HCT116 (cell line): Measurements from ENCODE around the gene ZNF747. TPM values are rescaled to one million over a fixed set of nuclear protein-coding genes. Genes with fewer than 3 reads are reported as not detected.

ENCODE experiments used
- ATAC-seq: fragments of 200-7000 bp; cut with Tn5 transposase; 2 replicates; pipeline ENCODE4 v1.9.1; 2020; ENCODE audit warnings: mild to moderate bottlenecking, moderate library complexity
- BruUV-seq: library from RNA; stranded (reverse); fragments of 400-500 nt; replicated peaks from 2 replicates; lab custom pipeline; 2021; lab: Mats Ljungman, UMichigan
- CTCF ChIA-PET: fragments of 300-600 bp; sonication (Branson Sonifier 250); formaldehyde crosslinking; loops from one replicate; lab custom pipeline; 2021; ENCODE audit warnings: antibody characterized with exemption; lab: Charles Lee
- POLR2A ChIA-PET: fragments of 300-600, 350-600 bp; sonication (Branson Sonifier 250); formaldehyde crosslinking; loops from one replicate; lab custom pipeline; 2021; ENCODE audit warnings: antibody characterized with exemption; lab: Charles Lee
- RAD21 ChIA-PET, 2 experiments: fragments of 300-600 bp; sonication (Branson Sonifier 250); formaldehyde crosslinking; loops; one replicate each; lab custom pipeline; 2023; ENCODE audit warnings: low total read pairs in 2 of 2; ENCODE audit not compliant: uncharacterized antibody in 2 of 2, unreplicated experiment in 2 of 2, low non-redundant PET in 1 of 2; lab: Charles Lee
- DNase-seq: peaks from one replicate; pipeline ENCODE4 v3.0.0-alpha.2; 2010; ENCODE audit warnings: low read depth, low spot score
- H2AFZ ChIP-seq: fragments of 200-600 bp; shearing (Covaris generic), sonication (generic); 2 replicates; pipeline ENCODE4 v1.6.1; 2017; ENCODE audit warnings: low read depth, mixed run types, mixed read lengths, antibody characterized with exemption, low read length; ENCODE audit not compliant: poor library complexity, severe bottlenecking
- H3K27ac ChIP-seq: 2 replicates; pipeline ENCODE4 v1.5.1; 2012; ENCODE audit warnings: low read depth, low read length
- H3K27me3 ChIP-seq: fragments of 200-600 bp; sonication (generic); 2 replicates; pipeline ENCODE4 v1.6.1; 2016; ENCODE audit warnings: mixed run types, low read length, mixed read lengths; ENCODE audit not compliant: insufficient read depth
- H3K36me3 ChIP-seq, 2 experiments: fragments of 200-500 bp in 1 of 2; fragments of 200-600 bp in 1 of 2; sonication (Bioruptor generic) in 1 of 2; sonication (generic) in 1 of 2; 2 replicates each; pipeline versions ENCODE4 v1.5.1 to v1.6.1; 2014 to 2016; ENCODE audit warnings: low read length in 2 of 2, inconsistent platforms in 1 of 2, mixed read lengths in 1 of 2, mixed run types in 1 of 2; ENCODE audit not compliant: insufficient read depth in 2 of 2, control insufficient read depth in 1 of 2
- H3K4me1 ChIP-seq, 2 experiments: fragments of 200-600 bp in 1 of 2; sonication (generic) in 1 of 2; 2 replicates each; pipeline versions ENCODE4 v1.5.1 to v1.6.1; 2012 to 2017; ENCODE audit warnings: low read length in 2 of 2, inconsistent platforms in 1 of 2, mild to moderate bottlenecking in 1 of 2, mixed read lengths in 1 of 2, mixed run types in 1 of 2, moderate library complexity in 1 of 2; ENCODE audit not compliant: insufficient read depth in 2 of 2, control insufficient read depth in 1 of 2
- H3K4me2 ChIP-seq: fragments of 200-600 bp; sonication (generic); 2 replicates; pipeline ENCODE4 v1.6.1; 2017; ENCODE audit warnings: mixed run types, low read length, mixed read lengths
- H3K4me3 ChIP-seq, 2 experiments: fragments of 200-600 bp in 1 of 2; sonication (generic) in 1 of 2; replicated peaks in 1 of 2; 2 replicates each; pipeline ENCODE4 v1.5.1; 2011 to 2016; ENCODE audit warnings: low read length in 2 of 2, control low read depth in 1 of 2, low read depth in 1 of 2, mild to moderate bottlenecking in 1 of 2, mixed read lengths in 1 of 2, mixed run types in 1 of 2
- H3K79me2 ChIP-seq: fragments of 200-600 bp; sonication (generic); 2 replicates; pipeline ENCODE4 v1.6.1; 2017; ENCODE audit warnings: mild to moderate bottlenecking, mixed run types, low read length, moderate library complexity, mixed read lengths; ENCODE audit not compliant: insufficient read depth
- H3K9ac ChIP-seq: fragments of 200-600 bp; sonication (generic); 2 replicates; pipeline ENCODE4 v1.6.1; 2016; ENCODE audit warnings: low read length, mixed read lengths
- H3K9me2 ChIP-seq: fragments of 200-600 bp; sonication (generic), shearing (Covaris generic); 2 replicates; pipeline ENCODE4 v1.6.1; 2017; ENCODE audit warnings: mixed run types, mild to moderate bottlenecking, moderate library complexity; ENCODE audit not compliant: insufficient read depth
- H3K9me3 ChIP-seq, 2 experiments: fragments of 200-500 bp in 1 of 2; fragments of 200-600 bp in 1 of 2; sonication (Bioruptor generic) in 1 of 2; sonication (generic) in 1 of 2; 2 replicates each; pipeline ENCODE4 v1.6.1; 2014 to 2017; ENCODE audit warnings: low read length in 2 of 2, mixed read lengths in 2 of 2, inconsistent platforms in 1 of 2, low read depth in 1 of 2, mild to moderate bottlenecking in 1 of 2, mixed run types in 1 of 2, moderate library complexity in 1 of 2; ENCODE audit not compliant: control insufficient read depth in 1 of 2, insufficient read depth in 1 of 2
- H4K20me1 ChIP-seq: fragments of 200-600 bp; sonication (generic), shearing (Covaris generic); 2 replicates; pipeline ENCODE4 v1.6.1; 2017; ENCODE audit warnings: mixed run types, mild to moderate bottlenecking, moderate library complexity; ENCODE audit not compliant: insufficient read depth
- CBX3 ChIP-seq: IDR thresholded peaks from 2 replicates; pipeline ENCODE4 v1.6.1; 2012; ENCODE audit warnings: low read depth
- CEBPB ChIP-seq: IDR thresholded peaks from 2 replicates; pipeline ENCODE4 v1.6.1; 2012; ENCODE audit warnings: low read depth
- ELF1 ChIP-seq: IDR thresholded peaks from 2 replicates; pipeline ENCODE4 v1.6.1; 2012; ENCODE audit warnings: low read depth, borderline replicate concordance
- EZH2 ChIP-seq: fragments of 200-600 bp; sonication (generic); IDR thresholded peaks from 2 replicates; pipeline ENCODE4 v1.6.1; 2017; ENCODE audit warnings: antibody characterized with exemption, mixed run types
- EZH2phosphoT487 ChIP-seq: fragments of 200-600 bp; IDR thresholded peaks from 2 replicates; pipeline ENCODE4 v1.6.1; 2018; ENCODE audit warnings: antibody characterized with exemption, borderline replicate concordance
- FOSL1 ChIP-seq: IDR thresholded peaks from 2 replicates; pipeline ENCODE4 v1.6.1; 2012; ENCODE audit warnings: low read depth
- POLR2A ChIP-seq: IDR thresholded peaks from 2 replicates; pipeline ENCODE4 v1.7.0; 2011; ENCODE audit warnings: borderline replicate concordance; ENCODE audit not compliant: insufficient read depth, insufficient read length; ENCODE audit errors: extremely low read depth
- POLR2AphosphoS5 ChIP-seq: IDR thresholded peaks from 2 replicates; pipeline ENCODE4 v1.6.1; 2011; ENCODE audit warnings: mild to moderate bottlenecking, low read depth, low read length, moderate library complexity
- RAD21 ChIP-seq: IDR thresholded peaks from 2 replicates; pipeline ENCODE4 v1.6.1; 2012; ENCODE audit warnings: low read depth, mild to moderate bottlenecking
- SIN3A ChIP-seq: IDR thresholded peaks from 2 replicates; pipeline ENCODE4 v1.6.1; 2012; ENCODE audit warnings: low read depth
- SP1 ChIP-seq: IDR thresholded peaks from 2 replicates; pipeline ENCODE4 v1.6.1; 2012; ENCODE audit warnings: low read depth
- YY1 ChIP-seq: IDR thresholded peaks from 2 replicates; pipeline ENCODE4 v1.6.1; 2011; ENCODE audit warnings: low read length, low read depth, moderate library complexity, mild to moderate bottlenecking; ENCODE audit not compliant: insufficient replicate concordance; ENCODE audit errors: extremely low read depth
- ZFX ChIP-seq: fragments of 450-650 bp; IDR thresholded peaks from 2 replicates; pipeline ENCODE4 v1.6.1; 2017
- ZNF274 ChIP-seq: fragments of 200-500 bp; sonication (Bioruptor generic); IDR thresholded peaks from 2 replicates; pipeline ENCODE4 v1.6.1; 2014; ENCODE audit warnings: mild to moderate bottlenecking, low read depth, low read length, inconsistent platforms
- intact Hi-C: fragments of 100-400 bp; cut with micrococcal nuclease; formaldehyde crosslinking; loops from 2 replicates; pipeline ENCODE4 v1.10.0; 2022
- total RNA-seq: library from RNA; stranded (reverse); gene quantifications from one replicate; pipeline ENCODE4 v1.2.1, GENCODE V29; 2021; ENCODE audit not compliant: unreplicated experiment
- TF ChIP-seq, protein P1 (sequence below): IDR thresholded peaks from 2 replicates; pipeline ENCODE4 v1.6.1; 2012
- TF ChIP-seq, protein P2 (sequence below): IDR thresholded peaks from 2 replicates; pipeline ENCODE4 v1.6.1; 2012; ENCODE audit warnings: low read depth
- TF ChIP-seq, protein P3 (sequence below): IDR thresholded peaks from 2 replicates; pipeline ENCODE4 v1.6.1; 2011; ENCODE audit warnings: mild to moderate bottlenecking, low read length, moderate library complexity; ENCODE audit not compliant: insufficient replicate concordance; ENCODE audit errors: extremely low read depth
- TF ChIP-seq, protein P4 (sequence below): IDR thresholded peaks from 2 replicates; pipeline ENCODE4 v1.6.1; 2012
- TF ChIP-seq, protein P5 (sequence below), 3 experiments: fragments of 200-600 bp in 1 of 3; sonication (generic) in 1 of 3; IDR thresholded peaks in 2 of 3; conservative IDR thresholded peaks in 1 of 3; 2 replicates each; pipeline ENCODE4 v1.5.1; 2012 to 2017; ENCODE audit warnings: low read depth in 2 of 3, low read length in 2 of 3, antibody characterized with exemption in 1 of 3, borderline replicate concordance in 1 of 3, control low read depth in 1 of 3, mild to moderate bottlenecking in 1 of 3, mixed read lengths in 1 of 3, mixed run types in 1 of 3, moderate library complexity in 1 of 3; ENCODE audit not compliant: insufficient read depth in 1 of 3

ZNF747 gene
- total RNA-seq, 1 experiment from 2014 or later: 2.1 TPM

DNA sequence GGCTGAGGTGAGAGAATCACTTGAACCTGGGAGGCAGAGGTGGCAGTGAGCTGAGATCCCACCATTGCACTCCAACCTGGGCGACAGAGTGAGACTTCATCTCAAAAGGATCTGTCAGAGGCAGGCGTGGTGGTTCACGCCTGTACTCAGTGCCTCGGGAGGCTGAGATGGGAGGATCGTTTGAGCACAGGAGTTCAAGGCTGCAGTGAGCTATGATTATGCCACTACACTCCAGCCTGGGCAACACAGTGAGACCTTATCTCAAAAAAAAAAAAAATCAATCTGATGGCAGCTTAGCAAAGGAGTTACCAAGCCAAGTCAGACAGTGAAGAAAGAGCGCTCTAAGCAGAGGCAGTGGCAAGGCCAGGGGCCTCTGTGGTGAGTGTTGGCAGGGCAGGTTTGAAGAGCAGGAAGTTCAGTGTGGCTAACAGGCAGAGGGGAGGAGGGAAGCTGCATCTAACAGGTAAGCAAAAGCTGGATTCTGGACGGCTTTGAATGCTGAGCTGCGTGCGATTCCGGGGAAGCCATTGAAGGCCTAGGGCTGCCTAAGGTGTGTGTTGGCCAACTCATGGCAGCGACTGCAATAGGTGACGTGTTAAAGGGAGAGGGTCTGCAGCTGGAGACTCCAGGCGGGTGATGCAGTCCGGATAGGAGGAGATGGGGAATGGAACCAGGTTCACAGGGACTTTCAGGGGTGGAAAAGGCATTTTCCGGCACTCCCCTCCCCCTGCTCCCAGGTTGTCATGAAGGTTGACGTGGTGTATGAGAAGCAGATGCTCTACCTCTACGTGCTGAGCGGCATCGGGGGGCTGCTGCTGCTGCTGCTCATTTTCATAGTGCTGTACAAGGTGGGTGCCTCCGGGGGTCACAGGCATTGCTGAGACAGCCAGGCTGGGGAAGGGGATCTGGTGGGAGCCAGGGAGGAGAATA, 15.3 kb downstream of the ZNF747 start:
- ATAC-seq: no peak
- no TSS peak for BruUV-seq

More for the DNA sequence above, 15.3 kb downstream of the ZNF747 start:
- Histone ChIP-seq H3K27me3 (no peaks in the 10 kb centered on the region), H3K9me2 (no peaks in the 10 kb centered on the region), H3K4me3 (no peak overlapping the region), H2AFZ (no peak overlapping the region), H3K4me1 (0 out of 4 replicates have a peak, but pooled peaks cover 0 to 5% of the 10 kb centered on the region in 2 experiments), H3K4me2 (no peak overlapping the region), H3K79me2 (no peaks in the 10 kb centered on the region), H3K9me3 (no peaks in the 10 kb centered on the region), H4K20me1 (no peaks in the 10 kb centered on the region), H3K36me3 (no peaks in the 10 kb centered on the region), H3K27ac (no peak overlapping the region), H3K9ac (no peak overlapping the region)
- DNase-seq: no peak
- ChIA-PET CTCF (no interaction called here), RAD21 (no interaction called here), POLR2A (no interaction called here)
- no peak for TF ChIP-seq ZFX
- TF ChIP-seq, protein P1, sequence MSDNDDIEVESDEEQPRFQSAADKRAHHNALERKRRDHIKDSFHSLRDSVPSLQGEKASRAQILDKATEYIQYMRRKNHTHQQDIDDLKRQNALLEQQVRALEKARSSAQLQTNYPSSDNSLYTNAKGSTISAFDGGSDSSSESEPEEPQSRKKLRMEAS: no peak
- TF ChIP-seq, protein P2, sequence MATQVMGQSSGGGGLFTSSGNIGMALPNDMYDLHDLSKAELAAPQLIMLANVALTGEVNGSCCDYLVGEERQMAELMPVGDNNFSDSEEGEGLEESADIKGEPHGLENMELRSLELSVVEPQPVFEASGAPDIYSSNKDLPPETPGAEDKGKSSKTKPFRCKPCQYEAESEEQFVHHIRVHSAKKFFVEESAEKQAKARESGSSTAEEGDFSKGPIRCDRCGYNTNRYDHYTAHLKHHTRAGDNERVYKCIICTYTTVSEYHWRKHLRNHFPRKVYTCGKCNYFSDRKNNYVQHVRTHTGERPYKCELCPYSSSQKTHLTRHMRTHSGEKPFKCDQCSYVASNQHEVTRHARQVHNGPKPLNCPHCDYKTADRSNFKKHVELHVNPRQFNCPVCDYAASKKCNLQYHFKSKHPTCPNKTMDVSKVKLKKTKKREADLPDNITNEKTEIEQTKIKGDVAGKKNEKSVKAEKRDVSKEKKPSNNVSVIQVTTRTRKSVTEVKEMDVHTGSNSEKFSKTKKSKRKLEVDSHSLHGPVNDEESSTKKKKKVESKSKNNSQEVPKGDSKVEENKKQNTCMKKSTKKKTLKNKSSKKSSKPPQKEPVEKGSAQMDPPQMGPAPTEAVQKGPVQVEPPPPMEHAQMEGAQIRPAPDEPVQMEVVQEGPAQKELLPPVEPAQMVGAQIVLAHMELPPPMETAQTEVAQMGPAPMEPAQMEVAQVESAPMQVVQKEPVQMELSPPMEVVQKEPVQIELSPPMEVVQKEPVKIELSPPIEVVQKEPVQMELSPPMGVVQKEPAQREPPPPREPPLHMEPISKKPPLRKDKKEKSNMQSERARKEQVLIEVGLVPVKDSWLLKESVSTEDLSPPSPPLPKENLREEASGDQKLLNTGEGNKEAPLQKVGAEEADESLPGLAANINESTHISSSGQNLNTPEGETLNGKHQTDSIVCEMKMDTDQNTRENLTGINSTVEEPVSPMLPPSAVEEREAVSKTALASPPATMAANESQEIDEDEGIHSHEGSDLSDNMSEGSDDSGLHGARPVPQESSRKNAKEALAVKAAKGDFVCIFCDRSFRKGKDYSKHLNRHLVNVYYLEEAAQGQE: no peak
- no peak for TF ChIP-seq ELF1
- TF ChIP-seq, protein P3, sequence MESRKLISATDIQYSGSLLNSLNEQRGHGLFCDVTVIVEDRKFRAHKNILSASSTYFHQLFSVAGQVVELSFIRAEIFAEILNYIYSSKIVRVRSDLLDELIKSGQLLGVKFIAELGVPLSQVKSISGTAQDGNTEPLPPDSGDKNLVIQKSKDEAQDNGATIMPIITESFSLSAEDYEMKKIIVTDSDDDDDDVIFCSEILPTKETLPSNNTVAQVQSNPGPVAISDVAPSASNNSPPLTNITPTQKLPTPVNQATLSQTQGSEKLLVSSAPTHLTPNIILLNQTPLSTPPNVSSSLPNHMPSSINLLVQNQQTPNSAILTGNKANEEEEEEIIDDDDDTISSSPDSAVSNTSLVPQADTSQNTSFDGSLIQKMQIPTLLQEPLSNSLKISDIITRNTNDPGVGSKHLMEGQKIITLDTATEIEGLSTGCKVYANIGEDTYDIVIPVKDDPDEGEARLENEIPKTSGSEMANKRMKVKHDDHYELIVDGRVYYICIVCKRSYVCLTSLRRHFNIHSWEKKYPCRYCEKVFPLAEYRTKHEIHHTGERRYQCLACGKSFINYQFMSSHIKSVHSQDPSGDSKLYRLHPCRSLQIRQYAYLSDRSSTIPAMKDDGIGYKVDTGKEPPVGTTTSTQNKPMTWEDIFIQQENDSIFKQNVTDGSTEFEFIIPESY: no peak
- TF ChIP-seq CBX3: no peak
- TF ChIP-seq EZH2: no peak
- TF ChIP-seq, protein P4, sequence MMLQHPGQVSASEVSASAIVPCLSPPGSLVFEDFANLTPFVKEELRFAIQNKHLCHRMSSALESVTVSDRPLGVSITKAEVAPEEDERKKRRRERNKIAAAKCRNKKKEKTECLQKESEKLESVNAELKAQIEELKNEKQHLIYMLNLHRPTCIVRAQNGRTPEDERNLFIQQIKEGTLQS: no peak
- TF ChIP-seq RAD21: no peak
- TF ChIP-seq ZNF274: no peak
- no peak for TF ChIP-seq SIN3A
- no peak for TF ChIP-seq CEBPB
- TF ChIP-seq YY1: no peak
- TF ChIP-seq FOSL1: no peak
- no peak for TF ChIP-seq POLR2AphosphoS5
- TF ChIP-seq, protein P5, sequence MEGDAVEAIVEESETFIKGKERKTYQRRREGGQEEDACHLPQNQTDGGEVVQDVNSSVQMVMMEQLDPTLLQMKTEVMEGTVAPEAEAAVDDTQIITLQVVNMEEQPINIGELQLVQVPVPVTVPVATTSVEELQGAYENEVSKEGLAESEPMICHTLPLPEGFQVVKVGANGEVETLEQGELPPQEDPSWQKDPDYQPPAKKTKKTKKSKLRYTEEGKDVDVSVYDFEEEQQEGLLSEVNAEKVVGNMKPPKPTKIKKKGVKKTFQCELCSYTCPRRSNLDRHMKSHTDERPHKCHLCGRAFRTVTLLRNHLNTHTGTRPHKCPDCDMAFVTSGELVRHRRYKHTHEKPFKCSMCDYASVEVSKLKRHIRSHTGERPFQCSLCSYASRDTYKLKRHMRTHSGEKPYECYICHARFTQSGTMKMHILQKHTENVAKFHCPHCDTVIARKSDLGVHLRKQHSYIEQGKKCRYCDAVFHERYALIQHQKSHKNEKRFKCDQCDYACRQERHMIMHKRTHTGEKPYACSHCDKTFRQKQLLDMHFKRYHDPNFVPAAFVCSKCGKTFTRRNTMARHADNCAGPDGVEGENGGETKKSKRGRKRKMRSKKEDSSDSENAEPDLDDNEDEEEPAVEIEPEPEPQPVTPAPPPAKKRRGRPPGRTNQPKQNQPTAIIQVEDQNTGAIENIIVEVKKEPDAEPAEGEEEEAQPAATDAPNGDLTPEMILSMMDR (IDR thresholded peaks at IDR 0.05 in 2 of 3, conservative IDR thresholded peaks at IDR 0.05 in 1 of 3; ENCODE audit: borderline replicate concordance in 1 of 3, insufficient read depth in 1 of 3, low read depth in 2 of 3, low read length in 2 of 3): no peak
- no peak for TF ChIP-seq EZH2phosphoT487
- no peak for TF ChIP-seq SP1
- TF ChIP-seq POLR2A: no peak
- intact Hi-C loops: no loop called here
